CD14-positive monocyte (primary cell): Measurements from ENCODE around the gene MYOD1. TPM values are rescaled to one million over a fixed set of nuclear protein-coding genes. Genes with fewer than 3 reads are reported as not detected.
A peak's percentile ranks its signal among the peaks of the same experiment; 100 is the strongest.

Source experiments
- DNase-seq, 3 donors: peaks; one replicate each; pipeline ENCODE4 v3.0.0-alpha.2; 2011 to 2022
- H2AFZ ChIP-seq: 2 replicates; pipeline ENCODE4 v1.6.0; 2012; ENCODE audit warnings: mild to moderate bottlenecking, low read depth, low read length, inconsistent platforms; ENCODE audit not compliant: insufficient read depth, poor library complexity, severe bottlenecking
- H3K27ac ChIP-seq, 2 donors: 1 replicate in 1 of 2; 2 replicates in 1 of 2; pipeline ENCODE4 v1.5.1; 2012 to 2013; ENCODE audit warnings: low read length in 2 of 2, control low read depth in 1 of 2, inconsistent platforms in 1 of 2, low read depth in 1 of 2, mild to moderate bottlenecking in 1 of 2
- H3K27me3 ChIP-seq, 2 donors: one replicate each; pipeline versions ENCODE4 v1.6.0 to v1.6.1; 2011 to 2013; ENCODE audit warnings: low read length in 2 of 2; ENCODE audit not compliant: control insufficient read depth in 2 of 2, insufficient read depth in 2 of 2
- H3K36me3 ChIP-seq, 2 donors: replicated peaks in 1 of 2; 1 replicate in 1 of 2; 2 replicates in 1 of 2; pipeline versions ENCODE4 v1.5.1 to v1.6.1; 2012 to 2013; ENCODE audit warnings: low read length in 2 of 2, control low read depth in 1 of 2, inconsistent platforms in 1 of 2, mild to moderate bottlenecking in 1 of 2; ENCODE audit not compliant: insufficient read depth in 2 of 2, control insufficient read depth in 1 of 2
- H3K4me1 ChIP-seq, 2 donors: 1 replicate in 1 of 2; 2 replicates in 1 of 2; pipeline versions ENCODE4 v1.5.1 to v1.6.1; 2012 to 2013; ENCODE audit warnings: low read length in 2 of 2, control low read depth in 1 of 2, inconsistent platforms in 1 of 2, mild to moderate bottlenecking in 1 of 2, moderate library complexity in 1 of 2; ENCODE audit not compliant: insufficient read depth in 2 of 2, control insufficient read depth in 1 of 2
- H3K4me2 ChIP-seq: replicated peaks from 2 replicates; pipeline ENCODE3; 2012; ENCODE audit warnings: low read length, moderate library complexity, mild to moderate bottlenecking; ENCODE audit not compliant: poor library complexity, severe bottlenecking; ENCODE audit errors: extremely low read depth
- H3K4me3 ChIP-seq, 3 experiments: fragments of 200-600 bp in 1 of 3; sonication (generic) in 1 of 3; replicated peaks in 1 of 3; 1 replicate in 2 of 3; 2 replicates in 1 of 3; pipeline ENCODE4 v1.5.1; 2011 to 2013; ENCODE audit warnings: low read length in 3 of 3, mild to moderate bottlenecking in 3 of 3, control low read depth in 2 of 3, low read depth in 2 of 3, inconsistent platforms in 1 of 3, moderate library complexity in 1 of 3
- H3K79me2 ChIP-seq: 2 replicates; pipeline ENCODE4 v1.6.0; 2012; ENCODE audit warnings: mild to moderate bottlenecking, control low read depth, inconsistent platforms, low read length, moderate library complexity; ENCODE audit not compliant: insufficient read depth
- H3K9ac ChIP-seq: 2 replicates; pipeline ENCODE4 v1.6.0; 2017; ENCODE audit warnings: low read length, mild to moderate bottlenecking; ENCODE audit not compliant: insufficient read depth, poor library complexity, severe bottlenecking
- H3K9me3 ChIP-seq, 2 donors: replicated peaks in 1 of 2; 1 replicate in 1 of 2; 2 replicates in 1 of 2; pipeline versions ENCODE4 v1.5.1 to v1.6.1; 2012 to 2013; ENCODE audit warnings: low read length in 2 of 2, control low read depth in 1 of 2; ENCODE audit not compliant: control insufficient read depth in 1 of 2, insufficient read depth in 1 of 2
- H4K20me1 ChIP-seq: 2 replicates; pipeline ENCODE4 v1.6.0; 2012; ENCODE audit warnings: mild to moderate bottlenecking, low read length, control low read depth, moderate library complexity; ENCODE audit not compliant: insufficient read depth
- H3K27ac Mint-ChIP-seq, 7 donors: one replicate each; pipeline ENCODE4 v1.8.0; 2020; ENCODE audit warnings: mild to moderate bottlenecking in 7 of 7, mixed read lengths in 7 of 7, moderate library complexity in 6 of 7, inconsistent platforms in 2 of 7
- H3K27me3 Mint-ChIP-seq, 3 donors: one replicate each; pipeline ENCODE4 v1.8.0; 2021 to 2022; ENCODE audit warnings: low read depth in 3 of 3, mild to moderate bottlenecking in 3 of 3, mixed read lengths in 3 of 3, moderate library complexity in 3 of 3, inconsistent platforms in 1 of 3
- H3K36me3 Mint-ChIP-seq, 2 donors: one replicate each; pipeline ENCODE4 v1.8.0; 2020; ENCODE audit warnings: mixed read lengths in 2 of 2, inconsistent platforms in 1 of 2, mild to moderate bottlenecking in 1 of 2
- H3K4me1 Mint-ChIP-seq: one replicate; pipeline ENCODE4 v1.8.0; 2020; ENCODE audit warnings: mild to moderate bottlenecking, mixed read lengths
- H3K4me3 Mint-ChIP-seq, 2 donors: one replicate each; pipeline ENCODE4 v1.8.0; 2020; ENCODE audit warnings: mild to moderate bottlenecking in 2 of 2, mixed read lengths in 2 of 2, moderate library complexity in 1 of 2
- H3K9me3 Mint-ChIP-seq, 7 donors: one replicate each; pipeline ENCODE4 v1.8.0; 2020 to 2022; ENCODE audit warnings: mixed read lengths in 7 of 7, mild to moderate bottlenecking in 6 of 7, moderate library complexity in 6 of 7, inconsistent platforms in 2 of 7
- WGBS: methylation state at CpG from one replicate; pipeline ENCODE4 v1.1.5; 2013; ENCODE audit warnings: missing lambda C conversion rate; ENCODE audit not compliant: insufficient coverage; 5-methylcytosine and 5-hydroxymethylcytosine counted together
- intact Hi-C, 2 donors: fragments of 100-400 bp; cut with micrococcal nuclease; formaldehyde crosslinking; loops; one replicate each; pipeline versions ENCODE4 v1.15.0 to v1.15.1; 2023
- polyA plus RNA-seq, 3 donors: library from polyadenylated mRNA; depleted of rRNA in 1 of 3; unstranded in 2 of 3; stranded (reverse) in 1 of 3; fragments of 300-500 nt in 2 of 3; fragments of >200 nt in 1 of 3; fragmentation: Illumina TruSeq in 2 of 3; gene quantifications; 1 replicate in 2 of 3; 2 replicates in 1 of 3; pipeline ENCODE4 v1.2.3, GENCODE V29; 2012 to 2021
- TF ChIP-seq, protein P1 (sequence below): fragments of 200-600 bp; IDR thresholded peaks from one replicate; pipeline ENCODE4 v1.8.0; 2022; ENCODE audit warnings: antibody characterized with exemption, mild to moderate bottlenecking

MYOD1 gene
- polyA plus RNA-seq, 3 donors: not detected

DNA sequence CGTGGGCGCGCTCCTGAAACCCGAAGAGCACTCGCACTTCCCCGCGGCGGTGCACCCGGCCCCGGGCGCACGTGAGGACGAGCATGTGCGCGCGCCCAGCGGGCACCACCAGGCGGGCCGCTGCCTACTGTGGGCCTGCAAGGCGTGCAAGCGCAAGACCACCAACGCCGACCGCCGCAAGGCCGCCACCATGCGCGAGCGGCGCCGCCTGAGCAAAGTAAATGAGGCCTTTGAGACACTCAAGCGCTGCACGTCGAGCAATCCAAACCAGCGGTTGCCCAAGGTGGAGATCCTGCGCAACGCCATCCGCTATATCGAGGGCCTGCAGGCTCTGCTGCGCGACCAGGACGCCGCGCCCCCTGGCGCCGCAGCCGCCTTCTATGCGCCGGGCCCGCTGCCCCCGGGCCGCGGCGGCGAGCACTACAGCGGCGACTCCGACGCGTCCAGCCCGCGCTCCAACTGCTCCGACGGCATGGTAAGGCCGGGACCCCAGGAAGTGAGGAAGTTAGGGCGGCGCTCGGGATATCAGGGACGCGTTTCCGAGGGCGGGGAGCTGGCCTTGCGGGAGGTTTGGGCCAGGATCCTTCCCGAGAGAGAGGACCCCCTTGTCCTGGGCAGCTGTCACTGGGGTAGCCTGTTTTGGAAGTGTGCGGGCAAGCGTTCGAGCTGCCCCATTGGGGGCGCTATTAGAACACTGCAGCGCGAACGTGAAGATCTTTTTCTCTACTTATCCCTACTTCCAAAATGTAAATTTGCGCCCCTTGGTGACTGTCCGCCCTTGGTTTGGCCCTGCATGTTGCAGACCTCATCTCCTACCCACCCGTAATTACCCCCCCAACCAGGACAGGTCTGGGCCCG lies 796 bp downstream of the MYOD1 start:
- no peaks in the 10 kb centered on the region for H3K36me3 ChIP-seq
- no peak overlapping the region for H3K4me3 ChIP-seq
- H4K20me1 ChIP-seq: no peaks in the 10 kb centered on the region
- H3K27ac ChIP-seq: no peak overlapping the region
- no peaks in the 10 kb centered on the region for H3K79me2 ChIP-seq
- peaks cover 56 to 79% of the 10 kb centered on the region in 2 donors for H3K27me3 ChIP-seq
- H3K9ac ChIP-seq: no peak overlapping the region
- no peaks in the 10 kb centered on the region for H3K4me1 ChIP-seq
- H3K9me3 ChIP-seq: peaks cover 0 to 15% of the 10 kb centered on the region in 2 donors
- TF ChIP-seq, protein P1, sequence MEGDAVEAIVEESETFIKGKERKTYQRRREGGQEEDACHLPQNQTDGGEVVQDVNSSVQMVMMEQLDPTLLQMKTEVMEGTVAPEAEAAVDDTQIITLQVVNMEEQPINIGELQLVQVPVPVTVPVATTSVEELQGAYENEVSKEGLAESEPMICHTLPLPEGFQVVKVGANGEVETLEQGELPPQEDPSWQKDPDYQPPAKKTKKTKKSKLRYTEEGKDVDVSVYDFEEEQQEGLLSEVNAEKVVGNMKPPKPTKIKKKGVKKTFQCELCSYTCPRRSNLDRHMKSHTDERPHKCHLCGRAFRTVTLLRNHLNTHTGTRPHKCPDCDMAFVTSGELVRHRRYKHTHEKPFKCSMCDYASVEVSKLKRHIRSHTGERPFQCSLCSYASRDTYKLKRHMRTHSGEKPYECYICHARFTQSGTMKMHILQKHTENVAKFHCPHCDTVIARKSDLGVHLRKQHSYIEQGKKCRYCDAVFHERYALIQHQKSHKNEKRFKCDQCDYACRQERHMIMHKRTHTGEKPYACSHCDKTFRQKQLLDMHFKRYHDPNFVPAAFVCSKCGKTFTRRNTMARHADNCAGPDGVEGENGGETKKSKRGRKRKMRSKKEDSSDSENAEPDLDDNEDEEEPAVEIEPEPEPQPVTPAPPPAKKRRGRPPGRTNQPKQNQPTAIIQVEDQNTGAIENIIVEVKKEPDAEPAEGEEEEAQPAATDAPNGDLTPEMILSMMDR: no peak
- Mint-ChIP-seq H3K27ac (no peak overlapping the region), H3K4me3 (peak overlapping the region in 1 of 2 donors; percentile 61), H3K36me3 (no peaks in the 10 kb centered on the region), H3K9me3 (peaks cover 0 to 5% (median 2%) of the 10 kb centered on the region in 7 donors), H3K27me3 (peaks cover 42 to 51% (median 51%) of the 10 kb centered on the region in 3 donors), H3K4me1 (no peaks in the 10 kb centered on the region)
- no peak overlapping the region for H3K4me2 ChIP-seq
- DNase-seq: no peak
- intact Hi-C loops: no loop called here
- WGBS: 5% methylated on average over 81 of the region's 85 CpGs
- no peak overlapping the region for H2AFZ ChIP-seq

DNA sequence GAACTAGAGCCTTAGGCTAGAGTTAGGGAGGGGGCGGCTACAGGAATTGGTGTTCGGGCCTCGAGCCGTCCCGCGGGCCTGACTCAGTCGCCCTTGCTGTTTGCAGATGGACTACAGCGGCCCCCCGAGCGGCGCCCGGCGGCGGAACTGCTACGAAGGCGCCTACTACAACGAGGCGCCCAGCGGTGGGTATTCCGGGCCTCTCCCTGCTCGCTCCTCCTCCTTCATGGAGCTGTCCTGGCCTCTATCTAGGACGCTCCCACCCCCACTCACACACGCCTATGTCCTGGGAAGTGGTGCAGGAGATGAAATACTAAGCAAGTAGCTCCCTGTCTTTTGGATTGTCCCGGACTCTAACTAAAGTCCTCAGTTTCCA lies 1.4 kb downstream of the MYOD1 start:
- 9% methylated on average over 15 of the region's 24 CpGs for WGBS
- no peak overlapping the region for H2AFZ ChIP-seq
- TF ChIP-seq, protein P1: no peak
- H3K27ac ChIP-seq: no peak overlapping the region
- no peaks in the 10 kb centered on the region for H4K20me1 ChIP-seq
- H3K9ac ChIP-seq: no peak overlapping the region
- Mint-ChIP-seq H3K27me3 (peaks cover 42 to 53% (median 51%) of the 10 kb centered on the region in 3 donors), H3K4me3 (peak overlapping the region in 1 of 2 donors; percentile 59), H3K36me3 (no peaks in the 10 kb centered on the region), H3K27ac (no peak overlapping the region), H3K4me1 (no peaks in the 10 kb centered on the region), H3K9me3 (peaks cover 0 to 5% (median 2%) of the 10 kb centered on the region in 7 donors)
- H3K4me3 ChIP-seq: no peak overlapping the region
- no peak for DNase-seq
- peaks cover 56 to 79% of the 10 kb centered on the region in 2 donors for H3K27me3 ChIP-seq
- no peaks in the 10 kb centered on the region for H3K4me1 ChIP-seq
- intact Hi-C loops: no loop called here
- H3K9me3 ChIP-seq: peaks cover 0 to 15% of the 10 kb centered on the region in 2 donors
- H3K79me2 ChIP-seq: no peaks in the 10 kb centered on the region
- no peak overlapping the region for H3K4me2 ChIP-seq
- H3K36me3 ChIP-seq: no peaks in the 10 kb centered on the region
